ENCODE results near the gene IL17C.
A peak's percentile ranks its signal among the peaks of the same experiment; 100 is the strongest.
"Not testable (repeated sequence)": the region's sequence is repeated elsewhere in the genome, so short reads cannot be mapped to it uniquely, and the experiment has no call there.

IL17C gene, protein sequence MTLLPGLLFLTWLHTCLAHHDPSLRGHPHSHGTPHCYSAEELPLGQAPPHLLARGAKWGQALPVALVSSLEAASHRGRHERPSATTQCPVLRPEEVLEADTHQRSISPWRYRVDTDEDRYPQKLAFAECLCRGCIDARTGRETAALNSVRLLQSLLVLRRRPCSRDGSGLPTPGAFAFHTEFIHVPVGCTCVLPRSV
- total RNA-seq: 0 to 0.54 (median 0.22) reads per million in 4 donors

DNA sequence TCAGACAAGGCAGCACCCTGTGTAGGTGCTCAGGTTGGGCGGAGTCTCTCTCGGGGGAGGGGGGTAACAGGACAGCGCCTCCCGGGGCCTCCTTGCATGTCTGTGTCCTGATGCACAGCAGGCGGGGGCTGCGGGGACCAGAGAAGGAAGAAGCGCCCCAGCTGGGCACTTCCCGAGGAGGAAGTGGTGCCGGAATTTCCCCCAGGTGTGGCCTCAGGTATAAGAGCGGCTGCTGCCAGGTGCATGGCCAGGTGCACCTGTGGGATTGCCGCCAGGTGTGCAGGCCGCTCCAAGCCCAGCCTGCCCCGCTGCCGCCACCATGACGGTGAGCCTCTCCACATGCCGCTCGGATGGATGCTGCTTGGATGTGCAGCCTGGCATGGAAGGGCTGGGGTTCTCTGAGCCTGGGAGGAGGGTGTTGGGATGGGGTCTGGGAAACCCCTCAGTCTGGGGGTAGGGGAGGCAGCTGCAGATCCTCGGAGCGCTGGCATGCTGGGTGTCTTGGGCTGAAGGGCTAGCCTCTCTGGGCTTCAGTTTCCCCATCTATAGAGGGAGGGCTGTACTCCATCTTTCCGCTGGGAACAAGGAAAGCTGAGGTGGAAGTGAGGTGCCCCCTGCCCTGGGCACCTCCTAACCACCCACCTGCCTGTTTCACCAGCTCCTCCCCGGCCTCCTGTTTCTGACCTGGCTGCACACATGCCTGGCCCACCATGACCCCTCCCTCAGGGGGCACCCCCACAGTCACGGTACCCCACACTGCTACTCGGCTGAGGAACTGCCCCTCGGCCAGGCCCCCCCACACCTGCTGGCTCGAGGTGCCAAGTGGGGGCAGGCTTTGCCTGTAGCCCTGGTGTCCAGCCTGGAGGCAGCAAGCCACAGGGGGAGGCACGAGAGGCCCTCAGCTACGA is at the start of gene IL17C:
Gene IL17C (plus strand): TSS at position 250 of the 908 bp plus-strand sequence. CDS start 70 bp downstream, at position 320.
- DNase-seq: peak in 1 of 5 donors; percentile 34

- peak in 1 of 5 donors; percentile 50 for DNase-seq
Observed at GRCh38 chr16:88588754-88589153, 49.6 kb upstream of the IL17C start.

DNA sequence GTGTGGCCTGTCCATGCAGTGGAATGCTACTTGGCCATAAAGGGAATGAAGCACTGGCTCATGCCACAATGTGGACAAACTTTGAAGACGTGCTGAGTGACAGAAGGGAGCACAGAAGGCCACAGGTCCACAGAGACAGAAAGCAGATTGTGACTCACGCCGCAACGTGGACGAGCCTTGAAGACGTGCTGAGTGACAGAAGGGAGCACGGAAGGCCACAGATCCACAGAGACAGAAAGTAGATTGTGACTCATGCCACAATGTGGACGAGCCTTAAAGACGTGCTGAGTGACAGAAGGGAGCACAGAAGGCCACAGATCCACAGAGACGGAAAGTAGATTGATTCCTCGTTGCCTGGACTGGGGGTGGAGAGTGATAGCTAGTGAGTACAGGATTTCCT is 48.9 kb upstream of the IL17C start:
- peak in 1 of 5 donors; percentile 56 for DNase-seq

- DNase-seq: peak in 1 of 5 donors; percentile 54
Observed at GRCh38 chr16:88591577-88592021, 46.8 kb upstream of the IL17C start.

GRCh38 chr16:88593061-88593460 is 45.3 kb upstream of the IL17C start:
- DNase-seq: no peak

DNA sequence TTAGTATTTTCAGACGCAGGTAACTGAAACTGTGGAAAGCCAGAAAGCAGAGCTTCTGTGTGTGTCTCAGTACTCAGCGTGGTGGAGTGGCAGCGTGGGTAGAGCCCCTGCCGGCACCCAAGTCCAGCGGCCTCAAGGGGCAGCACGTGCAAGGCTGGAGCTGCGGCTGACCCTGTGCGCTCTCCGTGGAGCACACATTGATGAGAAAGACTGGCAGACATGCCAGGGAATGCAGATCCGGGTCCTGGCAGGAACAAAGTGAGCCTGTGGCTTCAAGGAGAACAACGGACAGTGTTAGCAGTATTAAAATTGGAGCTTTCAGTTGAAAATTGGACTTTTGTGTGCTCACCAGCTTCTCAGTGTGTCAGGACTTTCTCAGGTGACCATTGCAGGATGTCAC is 44.9 kb upstream of the IL17C start:
- DNase-seq: no peak

DNA sequence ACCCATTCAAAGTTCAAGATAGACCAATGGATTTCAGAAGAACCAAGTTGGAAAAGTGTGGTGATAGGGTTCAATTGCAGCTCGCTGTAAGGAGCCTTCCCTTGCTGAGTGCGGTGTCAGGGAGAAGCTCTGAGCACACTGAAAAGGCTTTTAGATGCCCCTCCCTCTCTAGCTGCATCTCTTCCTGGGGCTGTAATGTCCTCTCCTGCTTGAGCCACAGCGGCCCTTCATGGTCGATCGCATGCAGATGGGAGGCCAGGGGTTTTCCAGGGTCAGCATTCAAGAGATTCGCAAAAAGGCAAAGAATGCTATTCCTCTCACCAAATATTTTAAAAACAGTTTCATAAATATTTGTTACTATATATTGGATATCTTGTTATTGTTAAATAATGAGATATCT is 44.5 kb upstream of the IL17C start:
- no peak for DNase-seq

GRCh38 chr16:88595101-88595500 is 43.3 kb upstream of the IL17C start:
- no peak for DNase-seq

GRCh38 chr16:88595921-88596320 is 42.5 kb upstream of the IL17C start:
- no peak for DNase-seq

DNA sequence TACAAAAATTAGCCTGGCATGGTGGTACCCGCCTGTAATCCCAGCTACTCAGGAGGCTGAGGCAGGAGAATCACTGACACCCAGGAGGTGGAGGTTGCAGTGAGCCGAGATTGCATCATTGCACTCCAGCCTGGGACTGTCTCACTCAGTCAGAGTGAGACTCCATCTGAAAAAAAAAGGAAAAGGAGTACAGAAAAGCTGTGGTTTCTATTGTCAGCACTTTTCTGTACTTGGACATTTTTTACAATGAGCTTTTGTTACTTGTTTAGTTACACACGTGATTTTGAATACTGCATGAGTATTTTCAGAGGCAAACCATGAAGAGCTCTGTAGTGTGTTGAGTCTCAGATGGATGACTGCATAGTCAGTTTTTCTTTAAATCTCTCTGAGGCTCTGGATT is 41.9 kb upstream of the IL17C start:
- peak in 1 of 5 donors; percentile 29 for DNase-seq

- no peak for DNase-seq
Observed at GRCh38 chr16:88597856-88598491, 40.4 kb upstream of the IL17C start.

- no peak for DNase-seq
Observed at GRCh38 chr16:88599092-88599733, 39.2 kb upstream of the IL17C start.

DNA sequence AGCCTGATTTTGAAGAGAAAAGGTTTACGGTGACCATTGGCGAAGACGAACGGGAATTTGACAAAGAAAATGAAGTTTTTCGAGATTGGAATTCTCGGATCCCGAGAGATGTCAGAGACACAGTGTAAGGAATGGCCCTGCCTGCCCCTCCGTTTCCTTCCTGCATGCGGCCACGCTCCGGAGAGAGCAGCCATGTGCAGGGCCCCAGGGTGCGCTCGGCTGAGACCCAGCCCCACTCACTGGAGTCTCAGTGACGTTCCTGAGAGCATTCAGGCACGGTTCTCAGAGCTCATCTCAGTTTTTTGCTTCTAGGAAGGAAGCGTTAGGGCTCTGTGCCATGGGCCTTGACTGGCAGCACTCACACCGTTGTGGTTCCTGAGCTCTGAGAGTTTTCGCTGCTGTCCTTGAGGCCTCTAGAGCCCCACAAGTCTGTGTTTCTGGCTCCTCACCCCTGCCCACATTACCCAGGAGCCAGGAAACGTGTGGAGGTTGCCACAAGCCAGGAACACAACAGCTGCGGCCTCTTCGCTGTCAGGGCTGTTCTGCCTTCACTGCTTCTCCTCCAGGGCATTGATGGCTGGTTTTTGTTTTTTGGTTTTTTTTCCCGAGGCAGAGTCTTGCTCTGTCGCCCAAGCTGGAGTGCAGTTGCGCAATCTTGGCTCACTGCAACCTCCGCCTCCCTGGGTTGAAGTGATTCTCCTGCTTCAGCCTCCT is 38.4 kb upstream of the IL17C start:
- DNase-seq: no peak

- DNase-seq: no peak
Observed at GRCh38 chr16:88600539-88600896, 37.9 kb upstream of the IL17C start.

GRCh38 chr16:88601313-88602036 is 36.9 kb upstream of the IL17C start:
- DNase-seq: no peak

- DNase-seq: no peak
Observed at GRCh38 chr16:88602091-88602490, 36.3 kb upstream of the IL17C start.

DNA sequence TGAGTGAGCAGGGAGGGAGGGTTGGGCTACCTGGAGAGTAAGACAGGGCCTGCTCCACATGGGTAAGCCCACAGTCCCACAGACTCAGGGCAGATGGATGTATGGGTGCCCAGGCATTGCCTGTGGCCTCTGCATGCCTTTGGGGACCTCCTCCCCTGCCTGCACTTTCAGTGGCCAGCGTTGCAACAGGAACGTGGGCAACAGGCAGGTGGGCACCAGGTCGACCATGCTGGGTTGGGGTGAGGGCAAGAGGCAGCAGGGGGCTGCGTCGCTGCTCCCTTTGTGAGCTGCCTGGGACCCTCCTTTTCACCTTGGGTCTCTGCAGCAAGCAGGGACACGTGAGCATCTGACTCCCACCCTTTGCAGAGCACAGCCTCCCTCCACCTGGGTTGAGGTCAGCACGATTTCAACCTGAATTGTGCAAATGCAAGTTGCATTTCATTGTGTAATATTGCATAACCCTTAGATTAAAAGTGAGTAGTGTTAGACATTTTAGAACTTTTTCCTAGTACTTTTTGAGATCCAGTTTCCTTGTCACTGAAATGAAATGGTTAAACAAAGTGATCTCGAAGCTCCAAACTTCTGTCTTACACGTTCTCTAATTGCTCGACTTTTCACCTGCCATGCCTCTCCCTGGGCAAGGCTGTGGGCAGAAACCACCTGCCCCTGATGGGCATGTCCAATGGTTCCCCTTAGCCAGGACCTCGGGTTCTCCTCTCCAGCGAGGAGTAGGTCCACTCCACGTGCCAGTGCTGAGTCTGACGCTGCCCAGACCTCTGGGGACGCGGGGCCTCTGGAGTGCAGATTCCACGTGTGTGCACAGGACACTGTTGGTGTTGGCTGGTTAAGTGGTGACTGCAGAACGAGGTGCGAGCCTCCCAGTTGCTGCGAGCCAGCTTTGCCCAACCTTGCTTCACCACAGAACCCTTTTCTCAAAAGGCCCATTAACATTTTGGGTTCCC is 32.9 kb upstream of the IL17C start:
- DNase-seq: no peak

DNA sequence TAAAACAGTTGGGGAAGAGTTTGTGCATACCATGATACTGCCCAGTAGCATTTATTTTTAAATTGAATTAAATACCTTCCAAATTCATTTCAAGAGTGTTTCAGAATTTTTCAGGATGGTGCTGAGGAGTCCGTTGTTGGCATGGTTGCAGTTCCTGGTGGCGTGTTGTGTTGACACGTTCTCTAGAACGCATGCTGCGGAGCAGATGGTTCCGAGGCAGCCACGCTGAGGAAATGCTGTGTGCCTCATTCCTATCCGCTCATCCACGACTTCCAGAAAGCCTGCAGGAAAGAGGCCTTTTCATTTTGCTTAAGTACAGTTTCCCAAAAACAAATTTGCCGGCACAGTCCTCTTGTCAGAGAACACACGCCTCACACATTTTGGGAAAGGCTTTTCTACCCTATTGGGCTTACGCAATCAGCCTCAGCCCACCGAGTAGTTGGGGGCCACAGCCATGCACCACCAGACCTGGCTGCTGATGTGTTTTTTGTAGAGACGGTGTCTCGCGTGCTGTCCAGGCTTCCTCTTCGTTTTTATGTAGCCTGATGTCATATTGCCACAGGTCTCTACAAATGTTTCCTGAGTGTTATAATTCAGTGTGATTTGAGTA is 32.1 kb upstream of the IL17C start:
- DNase-seq: no peak

DNA sequence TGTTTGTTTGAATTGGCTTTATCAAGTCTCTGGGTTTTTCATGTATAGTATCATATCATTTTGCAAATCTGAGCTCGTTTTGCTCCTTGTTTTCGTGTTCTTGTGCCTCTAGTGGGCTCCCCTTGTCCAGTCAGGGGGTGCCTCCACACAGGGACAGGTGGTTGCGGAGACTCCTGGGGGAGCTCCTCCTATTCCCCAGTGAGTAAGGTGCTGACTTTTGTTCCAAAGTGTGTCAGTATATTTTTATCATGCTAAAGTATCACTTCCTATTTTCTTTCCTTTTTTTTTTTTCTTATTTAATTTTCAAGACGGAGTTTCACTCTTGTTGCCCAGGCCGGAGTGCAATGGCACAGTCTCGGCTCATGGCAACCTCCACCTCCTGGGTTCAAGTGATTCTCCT is 30.3 kb upstream of the IL17C start:
- DNase-seq: no peak

DNA sequence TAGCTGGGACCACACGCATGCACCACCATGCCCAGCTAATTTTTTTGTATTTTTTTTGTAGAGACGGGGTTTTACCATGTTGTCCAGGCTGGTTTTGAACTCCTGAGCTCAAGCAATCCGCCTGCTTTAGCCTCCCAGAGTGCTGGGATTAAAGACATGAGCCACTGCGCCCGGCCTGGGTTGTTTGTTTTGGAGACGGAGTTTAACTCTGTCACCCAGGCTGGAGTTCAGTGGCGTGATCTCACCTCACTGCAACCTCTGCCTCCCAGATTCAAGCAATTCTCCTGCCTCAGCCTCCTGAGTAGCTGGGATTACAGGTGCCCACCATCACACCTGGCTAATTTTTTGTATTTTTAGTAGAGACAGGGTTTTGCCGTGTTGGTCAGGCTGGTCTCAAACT is 28.9 kb upstream of the IL17C start:
- DNase-seq: not testable (repeated sequence)
